ENCODE data around the gene CNTNAP5.

CNTNAP5 gene

GRCh38 chr2:124314084-124314483 is 289.0 kb downstream of the CNTNAP5 start:
- H3K9ac ChIP-seq (ENCODE audit: low read depth, low read length) = no peak overlapping the region
- H3K36me3 ChIP-seq (ENCODE audit: control insufficient read depth, insufficient read depth, low read length) = no peaks in the 10 kb centered on the region
- H3K27me3 ChIP-seq (ENCODE audit: control insufficient read depth, insufficient read depth, low read length) = no peaks in the 10 kb centered on the region
- no peaks in the 10 kb centered on the region for H3K9me3 ChIP-seq (ENCODE audit: control insufficient read depth, insufficient read depth, low read length)
- H3K4me1 ChIP-seq (ENCODE audit: control insufficient read depth, insufficient read depth, low read length) = no peaks in the 10 kb centered on the region
- no peak overlapping the region for H3K4me3 ChIP-seq (ENCODE audit: low read depth, low read length)

- H3K9me3 ChIP-seq (ENCODE audit: control insufficient read depth, insufficient read depth, low read length) = no peaks in the 10 kb centered on the region
- H3K4me1 ChIP-seq (ENCODE audit: control insufficient read depth, insufficient read depth, low read length) = no peaks in the 10 kb centered on the region
- H3K9ac ChIP-seq (ENCODE audit: low read depth, low read length) = no peak overlapping the region
- no peaks in the 10 kb centered on the region for H3K27me3 ChIP-seq (ENCODE audit: control insufficient read depth, insufficient read depth, low read length)
- no peak overlapping the region for H3K4me3 ChIP-seq (ENCODE audit: low read depth, low read length)
- no peaks in the 10 kb centered on the region for H3K36me3 ChIP-seq (ENCODE audit: control insufficient read depth, insufficient read depth, low read length)
Observed at GRCh38 chr2:124315221-124315880, 290.3 kb downstream of the CNTNAP5 start.

- H3K36me3 ChIP-seq (ENCODE audit: control insufficient read depth, insufficient read depth, low read length) = no peaks in the 10 kb centered on the region
- no peak overlapping the region for H3K9ac ChIP-seq (ENCODE audit: low read depth, low read length)
- H3K4me3 ChIP-seq (ENCODE audit: low read depth, low read length) = no peak overlapping the region
- no peaks in the 10 kb centered on the region for H3K4me1 ChIP-seq (ENCODE audit: control insufficient read depth, insufficient read depth, low read length)
- no peaks in the 10 kb centered on the region for H3K9me3 ChIP-seq (ENCODE audit: control insufficient read depth, insufficient read depth, low read length)
- H3K27me3 ChIP-seq (ENCODE audit: control insufficient read depth, insufficient read depth, low read length) = no peaks in the 10 kb centered on the region
Observed at GRCh38 chr2:124316133-124316532, 291.0 kb downstream of the CNTNAP5 start.

- Histone ChIP-seq H3K36me3 (ENCODE audit: control insufficient read depth, insufficient read depth, low read length) (no peaks in the 10 kb centered on the region), H3K4me1 (ENCODE audit: control insufficient read depth, insufficient read depth, low read length) (no peaks in the 10 kb centered on the region), H3K4me3 (ENCODE audit: low read depth, low read length) (no peak overlapping the region), H3K27me3 (ENCODE audit: control insufficient read depth, insufficient read depth, low read length) (no peaks in the 10 kb centered on the region), H3K9me3 (ENCODE audit: control insufficient read depth, insufficient read depth, low read length) (no peaks in the 10 kb centered on the region), H3K9ac (ENCODE audit: low read depth, low read length) (no peak overlapping the region)
Observed at GRCh38 chr2:124316881-124317605, 292.0 kb downstream of the CNTNAP5 start.

- H3K9me3 ChIP-seq (ENCODE audit: control insufficient read depth, insufficient read depth, low read length) = no peaks in the 10 kb centered on the region
- H3K4me1 ChIP-seq (ENCODE audit: control insufficient read depth, insufficient read depth, low read length) = no peaks in the 10 kb centered on the region
- no peak overlapping the region for H3K4me3 ChIP-seq (ENCODE audit: low read depth, low read length)
- no peaks in the 10 kb centered on the region for H3K36me3 ChIP-seq (ENCODE audit: control insufficient read depth, insufficient read depth, low read length)
- H3K9ac ChIP-seq (ENCODE audit: low read depth, low read length) = no peak overlapping the region
- H3K27me3 ChIP-seq (ENCODE audit: control insufficient read depth, insufficient read depth, low read length) = no peaks in the 10 kb centered on the region
Observed at GRCh38 chr2:124317628-124318027, 292.5 kb downstream of the CNTNAP5 start.

- H3K27me3 ChIP-seq (ENCODE audit: control insufficient read depth, insufficient read depth, low read length) = no peaks in the 10 kb centered on the region
- H3K9ac ChIP-seq (ENCODE audit: low read depth, low read length) = no peak overlapping the region
- no peak overlapping the region for H3K4me3 ChIP-seq (ENCODE audit: low read depth, low read length)
- H3K9me3 ChIP-seq (ENCODE audit: control insufficient read depth, insufficient read depth, low read length) = no peaks in the 10 kb centered on the region
- H3K36me3 ChIP-seq (ENCODE audit: control insufficient read depth, insufficient read depth, low read length) = no peaks in the 10 kb centered on the region
- H3K4me1 ChIP-seq (ENCODE audit: control insufficient read depth, insufficient read depth, low read length) = no peaks in the 10 kb centered on the region
Observed at GRCh38 chr2:124318913-124319312, 293.8 kb downstream of the CNTNAP5 start.

- Histone ChIP-seq H3K4me3 (ENCODE audit: low read depth, low read length) (no peak overlapping the region), H3K4me1 (ENCODE audit: control insufficient read depth, insufficient read depth, low read length) (no peaks in the 10 kb centered on the region), H3K9me3 (ENCODE audit: control insufficient read depth, insufficient read depth, low read length) (no peaks in the 10 kb centered on the region), H3K9ac (ENCODE audit: low read depth, low read length) (no peak overlapping the region), H3K27me3 (ENCODE audit: control insufficient read depth, insufficient read depth, low read length) (no peaks in the 10 kb centered on the region), H3K36me3 (ENCODE audit: control insufficient read depth, insufficient read depth, low read length) (no peaks in the 10 kb centered on the region)
Observed at GRCh38 chr2:124319577-124319976, 294.5 kb downstream of the CNTNAP5 start.

- Histone ChIP-seq H3K36me3 (ENCODE audit: control insufficient read depth, insufficient read depth, low read length) (no peaks in the 10 kb centered on the region), H3K4me1 (ENCODE audit: control insufficient read depth, insufficient read depth, low read length) (no peaks in the 10 kb centered on the region), H3K27me3 (ENCODE audit: control insufficient read depth, insufficient read depth, low read length) (no peaks in the 10 kb centered on the region), H3K4me3 (ENCODE audit: low read depth, low read length) (no peak overlapping the region), H3K9ac (ENCODE audit: low read depth, low read length) (no peak overlapping the region), H3K9me3 (ENCODE audit: control insufficient read depth, insufficient read depth, low read length) (no peaks in the 10 kb centered on the region)
Observed at GRCh38 chr2:124320051-124320688, 295.1 kb downstream of the CNTNAP5 start.

GRCh38 chr2:124323321-124323720 is 298.2 kb downstream of the CNTNAP5 start:
- Histone ChIP-seq H3K4me3 (ENCODE audit: low read depth, low read length) (no peak overlapping the region), H3K27me3 (ENCODE audit: control insufficient read depth, insufficient read depth, low read length) (no peaks in the 10 kb centered on the region), H3K36me3 (ENCODE audit: control insufficient read depth, insufficient read depth, low read length) (no peaks in the 10 kb centered on the region), H3K9ac (ENCODE audit: low read depth, low read length) (no peak overlapping the region), H3K4me1 (ENCODE audit: control insufficient read depth, insufficient read depth, low read length) (peaks cover 7% of the 10 kb centered on the region), H3K9me3 (ENCODE audit: control insufficient read depth, insufficient read depth, low read length) (no peaks in the 10 kb centered on the region)

GRCh38 chr2:124325667-124326440 is 300.8 kb downstream of the CNTNAP5 start:
- Histone ChIP-seq H3K9ac (ENCODE audit: low read depth, low read length) (no peak overlapping the region), H3K4me1 (ENCODE audit: control insufficient read depth, insufficient read depth, low read length) (peaks cover 25% of the 10 kb centered on the region), H3K4me3 (ENCODE audit: low read depth, low read length) (no peak overlapping the region), H3K27me3 (ENCODE audit: control insufficient read depth, insufficient read depth, low read length) (no peaks in the 10 kb centered on the region), H3K36me3 (ENCODE audit: control insufficient read depth, insufficient read depth, low read length) (no peaks in the 10 kb centered on the region), H3K9me3 (ENCODE audit: control insufficient read depth, insufficient read depth, low read length) (no peaks in the 10 kb centered on the region)

GRCh38 chr2:124327303-124327702 is 302.2 kb downstream of the CNTNAP5 start:
- Histone ChIP-seq H3K27me3 (ENCODE audit: control insufficient read depth, insufficient read depth, low read length) (no peaks in the 10 kb centered on the region), H3K9me3 (ENCODE audit: control insufficient read depth, insufficient read depth, low read length) (no peaks in the 10 kb centered on the region), H3K36me3 (ENCODE audit: control insufficient read depth, insufficient read depth, low read length) (no peaks in the 10 kb centered on the region), H3K4me3 (ENCODE audit: low read depth, low read length) (no peak overlapping the region), H3K9ac (ENCODE audit: low read depth, low read length) (no peak overlapping the region), H3K4me1 (ENCODE audit: control insufficient read depth, insufficient read depth, low read length) (peaks cover 25% of the 10 kb centered on the region)

Data from iPS-15b (cell line).